BLaER1 treated with 17β-estradiol and CSF1 and Interleukin-3, amounts not matched to agents 10 nM and 100 nM (cell line): ENCODE results near the gene FJX1.

Experiments
- H3K27ac ChIP-seq, 11 experiments: shearing (Covaris generic); formaldehyde crosslinking; 2 replicates each; pipeline ENCODE4 v1.8.1; 2022
- H3K27me3 ChIP-seq, 11 experiments: shearing (Covaris generic); formaldehyde crosslinking; 2 replicates each; pipeline ENCODE4 v1.8.1; 2022
- H3K36me3 ChIP-seq, 11 experiments: shearing (Covaris generic); formaldehyde crosslinking; 2 replicates each; pipeline ENCODE4 v1.8.1; 2022
- H3K4me1 ChIP-seq, 10 experiments: shearing (Covaris generic); formaldehyde crosslinking; 2 replicates each; pipeline ENCODE4 v1.8.1; 2022
- H3K4me2 ChIP-seq, 11 experiments: shearing (Covaris generic); formaldehyde crosslinking; 2 replicates each; pipeline ENCODE4 v1.8.1; 2022
- H3K4me3 ChIP-seq, 10 experiments: shearing (Covaris generic); formaldehyde crosslinking; 2 replicates each; pipeline ENCODE4 v1.8.1; 2022
- H3K9ac ChIP-seq, 11 experiments: shearing (Covaris generic); formaldehyde crosslinking; 2 replicates each; pipeline ENCODE4 v1.8.1; 2022
- H3K9me3 ChIP-seq, 11 experiments: shearing (Covaris generic); formaldehyde crosslinking; replicated peaks in 1 of 11; 2 replicates each; pipeline ENCODE4 v1.8.1; 2022
- H4K20me1 ChIP-seq, 11 experiments: shearing (Covaris generic); formaldehyde crosslinking; 2 replicates each; pipeline ENCODE4 v1.8.1; 2022
- Cebpa-rat ChIP-seq, 11 experiments: shearing (Covaris generic); IDR thresholded peaks; 2 replicates each; pipeline ENCODE4 v1.8.1; 2022

Gene FJX1

DNA sequence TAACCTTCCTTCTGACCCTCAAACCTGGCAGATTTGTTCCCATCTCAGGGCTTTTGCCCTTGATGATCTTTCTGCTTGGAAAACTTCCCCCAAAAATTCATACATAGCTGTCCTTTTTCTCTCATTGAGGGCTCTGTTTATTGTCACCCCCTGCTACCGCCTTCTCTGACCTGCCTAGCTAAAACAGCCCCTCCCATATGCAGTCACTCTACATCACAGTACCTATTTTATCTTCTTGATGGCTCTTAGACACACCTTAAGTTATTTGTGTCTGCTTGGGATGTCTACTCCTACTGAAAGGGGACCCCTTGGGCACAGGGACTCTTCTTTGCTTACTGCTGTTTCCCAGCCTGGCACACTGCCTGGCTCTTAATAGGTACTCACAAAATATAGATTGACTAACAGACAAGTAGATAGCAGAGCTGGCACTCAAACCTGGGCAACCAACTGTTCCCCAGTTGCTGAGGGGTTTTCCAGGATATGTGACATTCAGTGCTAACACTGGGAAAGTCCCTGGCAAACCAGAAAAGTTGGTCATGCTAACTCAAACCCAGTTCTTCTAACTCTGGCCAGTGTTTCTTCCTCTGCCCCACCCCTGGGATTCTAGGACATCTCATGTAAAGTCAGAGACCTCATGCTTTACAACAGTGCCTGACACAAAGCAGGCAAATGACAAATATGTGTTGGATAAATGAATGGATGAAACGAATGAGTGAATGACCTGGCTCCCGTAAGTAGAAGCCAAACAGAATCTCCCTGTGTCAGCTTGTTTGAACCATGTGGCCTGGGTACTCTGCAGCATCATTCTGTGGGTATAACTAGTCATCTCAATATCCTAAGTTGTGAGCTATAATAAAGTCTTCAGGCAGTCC lies 19.8 kb upstream of the FJX1 start:
- Histone ChIP-seq H3K4me1 (peaks cover 0 to 15% (median 0%) of the 10 kb centered on the region in 10 experiments; a peak in 4 of 20 replicates), H3K27me3 (no peaks in the 10 kb centered on the region), H3K36me3 (no peaks in the 10 kb centered on the region), H3K27ac (no peak overlapping the region), H3K9me3 (peaks cover 0 to 5% (median 0%) of the 10 kb centered on the region in 11 experiments; a peak in 4 of 22 replicates), H3K4me2 (peak overlapping the region in 3 of 11 experiments; percentile 22 to 33 (median 28); a peak in 4 of 22 replicates), H3K9ac (0 out of 22 replicates have a peak overlapping the region, but pooled peaks of 1 of the 11 experiments have one; percentile 19), H3K4me3 (no peak overlapping the region), H4K20me1 (no peaks in the 10 kb centered on the region)
- no peak for TF ChIP-seq Cebpa-rat (IDR thresholded peaks at IDR 0.05)

DNA sequence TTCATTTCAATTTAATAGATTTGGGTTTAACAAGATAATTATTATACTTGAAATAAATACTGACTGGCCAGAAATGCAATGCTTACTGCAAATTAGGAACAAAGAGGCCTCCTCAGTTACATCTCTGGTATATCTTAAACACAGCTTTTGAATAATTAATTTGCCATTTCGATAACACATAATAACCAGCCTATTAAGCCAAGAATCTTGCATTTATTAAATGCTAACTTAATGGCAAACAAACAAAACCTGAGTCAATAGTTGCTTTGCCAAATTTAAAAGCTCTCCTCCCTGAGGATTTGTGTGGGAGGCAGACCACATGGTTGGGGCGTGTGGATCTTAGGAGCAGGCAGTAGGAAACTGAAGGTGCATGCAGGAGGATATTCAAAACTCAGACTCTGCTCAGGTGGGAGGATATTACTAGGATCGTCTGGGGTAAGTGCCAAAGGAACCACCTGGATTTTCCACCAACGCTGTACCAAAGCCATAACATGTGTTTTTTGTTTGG lies 17.9 kb upstream of the FJX1 start:
- TF ChIP-seq Cebpa-rat (IDR thresholded peaks at IDR 0.05) = no peak
- Histone ChIP-seq H3K9ac (no peak overlapping the region), H3K4me2 (no peak overlapping the region), H3K27me3 (no peaks in the 10 kb centered on the region), H3K36me3 (no peaks in the 10 kb centered on the region), H4K20me1 (no peaks in the 10 kb centered on the region), H3K4me1 (peaks cover 0 to 9% (median 0%) of the 10 kb centered on the region in 10 experiments; a peak in 3 of 20 replicates), H3K27ac (no peak overlapping the region), H3K9me3 (peaks cover 0 to 10% (median 0%) of the 10 kb centered on the region in 11 experiments; a peak in 4 of 22 replicates), H3K4me3 (no peak overlapping the region)

DNA sequence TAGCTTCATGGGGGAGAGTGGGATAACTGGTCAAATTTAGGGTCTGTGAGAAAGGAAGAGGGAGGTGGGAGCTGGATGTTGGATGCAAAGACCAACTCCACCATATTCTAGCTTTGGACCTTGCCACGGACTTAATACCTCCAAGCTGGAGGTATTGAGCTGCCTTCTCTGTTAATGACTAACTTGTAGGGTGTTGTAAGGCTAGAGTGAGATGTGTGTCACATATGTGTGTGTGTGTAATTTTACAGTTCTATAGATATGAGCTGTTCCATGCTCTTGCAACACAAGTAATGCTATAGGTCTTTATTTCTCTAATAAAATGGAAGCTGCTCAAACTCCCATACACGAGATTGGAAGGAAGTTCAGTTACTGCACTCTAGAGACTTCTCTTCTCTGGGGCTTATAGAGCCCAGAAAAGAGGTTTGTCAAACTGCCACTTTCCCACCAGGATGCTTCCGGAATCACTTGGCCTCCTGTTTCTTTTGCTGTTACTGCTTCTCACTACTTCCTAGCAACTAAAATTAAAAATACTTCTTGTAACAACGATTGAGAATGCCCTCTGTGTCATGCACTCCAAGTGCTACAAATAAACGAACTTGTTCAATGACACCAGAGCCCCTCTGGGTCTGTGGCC lies 16.0 kb upstream of the FJX1 start:
- Histone ChIP-seq H3K9me3 (peaks cover 0 to 10% (median 0%) of the 10 kb centered on the region in 11 experiments; a peak in 4 of 22 replicates), H3K4me2 (no peak overlapping the region), H3K4me3 (no peak overlapping the region), H4K20me1 (no peaks in the 10 kb centered on the region), H3K36me3 (no peaks in the 10 kb centered on the region), H3K27me3 (no peaks in the 10 kb centered on the region), H3K4me1 (peaks cover 6 to 13% (median 7%) of the 10 kb centered on the region in 10 experiments), H3K27ac (no peak overlapping the region), H3K9ac (no peak overlapping the region)
- TF ChIP-seq Cebpa-rat (IDR thresholded peaks at IDR 0.05) = no peak

DNA sequence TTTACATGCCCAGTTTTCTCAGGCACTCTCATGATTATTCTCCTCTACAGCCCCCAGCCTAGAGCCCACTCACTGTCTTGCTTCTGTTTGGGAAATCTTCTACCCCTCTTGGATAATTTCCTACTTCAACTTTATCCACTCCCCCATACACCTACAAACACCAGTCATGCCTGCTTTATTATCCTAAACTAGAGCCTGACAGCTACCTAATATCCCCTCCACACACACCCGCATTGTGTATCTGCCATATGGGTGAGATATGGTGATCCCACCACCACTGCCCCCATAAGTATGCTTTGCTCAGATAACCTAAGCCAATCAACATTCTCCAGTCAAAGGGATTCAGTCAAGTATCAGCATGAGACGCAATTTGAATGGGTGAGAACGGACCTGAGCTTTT lies 15.3 kb upstream of the FJX1 start:
- no peak overlapping the region for H3K4me2 ChIP-seq
- no peaks in the 10 kb centered on the region for H3K36me3 ChIP-seq
- peaks cover 7 to 20% (median 14%) of the 10 kb centered on the region in 10 experiments for H3K4me1 ChIP-seq
- no peak for TF ChIP-seq Cebpa-rat (IDR thresholded peaks at IDR 0.05)
- H3K4me3 ChIP-seq = no peak overlapping the region
- H3K9ac ChIP-seq = no peak overlapping the region
- H3K9me3 ChIP-seq = peaks cover 0 to 10% (median 0%) of the 10 kb centered on the region in 11 experiments; a peak in 4 of 22 replicates
- H4K20me1 ChIP-seq = no peaks in the 10 kb centered on the region
- H3K27ac ChIP-seq = no peak overlapping the region
- H3K27me3 ChIP-seq = no peaks in the 10 kb centered on the region

DNA sequence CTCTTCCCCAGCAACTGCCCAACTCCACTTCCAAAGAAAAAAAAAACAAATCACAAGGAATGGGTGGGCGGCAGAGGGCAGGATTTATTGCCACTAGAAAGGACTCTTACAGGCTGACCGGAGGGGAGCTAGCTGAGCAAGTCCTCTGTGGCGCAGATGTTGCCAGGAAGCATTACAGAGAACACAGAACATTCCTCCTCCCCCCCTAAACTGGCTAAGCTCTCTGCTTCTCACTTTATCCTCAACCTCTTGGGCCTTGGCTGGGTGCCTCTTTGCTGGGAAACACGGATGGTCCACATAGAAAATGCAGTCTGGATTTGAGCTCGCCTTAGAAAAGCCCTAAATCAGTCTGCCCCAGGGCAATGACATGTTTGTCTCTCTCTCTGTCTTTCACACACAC lies 12.6 kb upstream of the FJX1 start:
- no peak overlapping the region for H3K4me3 ChIP-seq
- no peak overlapping the region for H3K9ac ChIP-seq
- no peak overlapping the region for H3K27ac ChIP-seq
- TF ChIP-seq Cebpa-rat (IDR thresholded peaks at IDR 0.05) = no peak
- peaks cover 5 to 26% (median 16%) of the 10 kb centered on the region in 10 experiments; a peak in 19 of 20 replicates for H3K4me1 ChIP-seq
- H3K4me2 ChIP-seq = no peak overlapping the region
- H3K9me3 ChIP-seq = peaks cover 0 to 10% (median 0%) of the 10 kb centered on the region in 11 experiments; a peak in 4 of 22 replicates
- H3K36me3 ChIP-seq = no peaks in the 10 kb centered on the region
- H3K27me3 ChIP-seq = no peaks in the 10 kb centered on the region
- no peaks in the 10 kb centered on the region for H4K20me1 ChIP-seq

DNA sequence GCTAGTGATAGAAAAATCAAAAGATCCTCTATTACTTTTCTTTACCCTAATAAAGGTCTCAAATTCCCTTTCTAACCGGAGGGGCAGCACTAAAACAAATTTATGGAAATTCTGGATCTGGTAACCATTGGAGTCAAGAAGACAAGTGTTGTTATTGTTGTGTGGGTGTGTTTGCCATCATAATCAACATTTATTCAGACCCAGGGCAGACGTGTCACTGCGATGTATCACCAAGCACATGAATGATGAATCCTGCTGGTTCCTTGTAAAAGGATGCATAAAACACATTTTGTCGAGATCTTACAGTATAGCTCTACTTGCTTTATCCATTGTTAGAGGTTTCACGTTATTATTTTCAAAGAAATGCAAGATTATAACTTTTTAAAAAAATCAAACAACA lies 12.1 kb upstream of the FJX1 start:
- Histone ChIP-seq H3K9me3 (peaks cover 0 to 10% (median 0%) of the 10 kb centered on the region in 11 experiments; a peak in 4 of 22 replicates), H4K20me1 (no peaks in the 10 kb centered on the region), H3K4me3 (no peak overlapping the region), H3K27ac (no peak overlapping the region), H3K9ac (no peak overlapping the region), H3K27me3 (no peaks in the 10 kb centered on the region), H3K4me2 (no peak overlapping the region), H3K4me1 (peaks cover 7 to 28% (median 18%) of the 10 kb centered on the region in 10 experiments), H3K36me3 (no peaks in the 10 kb centered on the region)
- TF ChIP-seq Cebpa-rat (IDR thresholded peaks at IDR 0.05) = no peak

DNA sequence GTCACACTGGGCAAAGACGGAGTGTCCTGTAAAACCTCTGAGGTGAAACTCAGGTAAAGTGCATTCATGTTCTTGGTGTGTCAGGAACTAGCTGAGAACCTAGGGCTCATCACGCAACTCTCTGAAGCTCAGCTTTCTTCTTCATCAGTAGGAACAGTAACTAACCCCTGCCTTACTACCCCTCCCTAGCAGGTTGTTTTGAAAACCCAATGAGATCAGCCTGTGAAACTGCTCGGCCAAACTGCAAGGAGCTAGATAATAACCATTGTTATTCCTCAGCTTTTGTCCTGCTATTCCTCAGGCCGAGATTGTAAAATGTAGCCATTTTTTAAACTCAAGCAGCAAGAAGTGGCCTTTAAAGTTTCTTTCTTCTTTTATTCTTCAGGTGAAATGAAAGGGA lies 9.8 kb upstream of the FJX1 start:
- H3K4me2 ChIP-seq = no peak overlapping the region
- no peak overlapping the region for H3K27ac ChIP-seq
- H3K27me3 ChIP-seq = no peaks in the 10 kb centered on the region
- H3K9ac ChIP-seq = no peak overlapping the region
- no peaks in the 10 kb centered on the region for H3K36me3 ChIP-seq
- peaks cover 0 to 6% (median 0%) of the 10 kb centered on the region in 11 experiments; a peak in 3 of 22 replicates for H3K9me3 ChIP-seq
- no peak overlapping the region for H3K4me3 ChIP-seq
- peaks cover 17 to 38% (median 26%) of the 10 kb centered on the region in 10 experiments for H3K4me1 ChIP-seq
- no peak for TF ChIP-seq Cebpa-rat (IDR thresholded peaks at IDR 0.05)
- no peaks in the 10 kb centered on the region for H4K20me1 ChIP-seq

DNA sequence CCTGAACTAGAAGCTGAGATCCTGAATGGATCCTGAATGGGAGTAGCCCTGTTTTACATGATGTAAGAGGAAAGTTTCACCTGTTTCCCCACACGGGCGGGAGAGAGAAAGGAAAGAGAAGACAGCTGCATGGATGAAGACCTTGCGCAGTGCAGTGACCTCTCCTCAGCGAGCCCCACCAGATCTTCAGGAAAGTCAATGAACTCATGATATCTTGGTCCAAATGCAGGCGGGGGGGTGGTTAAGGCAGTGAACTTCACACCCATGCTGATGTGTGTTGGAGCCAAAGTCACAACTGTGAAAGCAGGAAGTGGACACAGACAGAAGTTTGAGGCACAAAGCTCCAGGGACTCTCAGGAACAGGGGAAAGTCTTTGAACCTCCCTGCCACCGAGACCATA lies 8.6 kb upstream of the FJX1 start:
- Histone ChIP-seq H3K27me3 (no peaks in the 10 kb centered on the region), H3K27ac (no peak overlapping the region), H4K20me1 (no peaks in the 10 kb centered on the region), H3K4me1 (peaks cover 17 to 38% (median 26%) of the 10 kb centered on the region in 10 experiments), H3K9me3 (no peaks in the 10 kb centered on the region), H3K9ac (no peak overlapping the region), H3K4me3 (no peak overlapping the region), H3K4me2 (peak overlapping the region in 1 of 11 experiments; percentile 22; a peak in 3 of 22 replicates), H3K36me3 (no peaks in the 10 kb centered on the region)
- TF ChIP-seq Cebpa-rat (IDR thresholded peaks at IDR 0.05) = no peak

DNA sequence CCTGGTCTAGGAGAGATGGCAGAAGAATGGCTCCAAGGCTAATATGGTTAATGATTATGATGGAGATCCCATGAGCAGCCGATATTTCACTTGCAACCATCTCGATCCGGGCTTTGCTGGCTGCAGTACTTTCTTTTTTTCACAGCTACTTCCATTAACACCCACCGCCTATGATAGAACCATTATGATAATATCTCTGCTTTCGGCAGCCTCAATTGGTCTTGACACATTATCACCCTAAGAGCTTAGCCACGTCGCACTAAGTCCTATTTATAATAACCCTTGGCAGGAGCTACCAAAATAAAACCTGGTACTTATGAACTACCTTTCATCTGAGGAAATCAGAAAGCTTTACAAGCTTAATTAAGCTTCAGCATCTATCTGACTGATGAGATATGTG lies 7.6 kb upstream of the FJX1 start:
- Histone ChIP-seq H3K27ac (no peak overlapping the region), H3K9ac (no peak overlapping the region), H3K36me3 (no peaks in the 10 kb centered on the region), H3K9me3 (no peaks in the 10 kb centered on the region), H3K27me3 (no peaks in the 10 kb centered on the region), H4K20me1 (no peaks in the 10 kb centered on the region), H3K4me2 (no peak overlapping the region), H3K4me3 (no peak overlapping the region), H3K4me1 (peaks cover 17 to 38% (median 26%) of the 10 kb centered on the region in 10 experiments)
- TF ChIP-seq Cebpa-rat (IDR thresholded peaks at IDR 0.05) = no peak
